Neural crest cell (in vitro differentiated cells): ENCODE results near the gene GPN2. TPM values are rescaled to one million over a fixed set of nuclear protein-coding genes. Genes with fewer than 3 reads are reported as not detected.

Experiments
- DNase-seq: peaks from one replicate; pipeline ENCODE4 v3.0.0; 2021; ENCODE audit warnings: low read depth, mixed read lengths, low spot score
- H3K27ac Mint-ChIP-seq: one replicate; pipeline ENCODE4 v1.8.0; 2021; ENCODE audit warnings: mild to moderate bottlenecking, mixed read lengths; ENCODE audit not compliant: unreplicated experiment
- H3K27me3 Mint-ChIP-seq: 2 replicates; pipeline ENCODE4 v1.8.0; 2021; ENCODE audit warnings: low read depth, mild to moderate bottlenecking, mixed read lengths
- H3K36me3 Mint-ChIP-seq: 2 replicates; pipeline ENCODE4 v1.8.0; 2021; ENCODE audit warnings: low read depth, mild to moderate bottlenecking, mixed read lengths
- H3K4me1 Mint-ChIP-seq: 2 replicates; pipeline ENCODE4 v1.8.0; 2021; ENCODE audit warnings: mixed read lengths
- H3K4me3 Mint-ChIP-seq: one replicate; pipeline ENCODE4 v1.8.0; 2021; ENCODE audit warnings: mild to moderate bottlenecking, mixed read lengths
- H3K9me3 Mint-ChIP-seq: 2 replicates; pipeline ENCODE4 v1.8.0; 2021; ENCODE audit warnings: mixed read lengths
- total RNA-seq: library from RNA; stranded (reverse); gene quantifications from 2 replicates; pipeline ENCODE4 v1.2.1, GENCODE V29; 2021
- TF ChIP-seq, protein P1 (sequence below): fragments of 200-600 bp; sonication (generic); conservative IDR thresholded peaks from 2 replicates; pipeline ENCODE4 v1.5.0; 2021; ENCODE audit warnings: antibody characterized with exemption, mild to moderate bottlenecking

Gene GPN2
- total RNA-seq, 1 donor from 2014 or later = 31.7 TPM

DNA sequence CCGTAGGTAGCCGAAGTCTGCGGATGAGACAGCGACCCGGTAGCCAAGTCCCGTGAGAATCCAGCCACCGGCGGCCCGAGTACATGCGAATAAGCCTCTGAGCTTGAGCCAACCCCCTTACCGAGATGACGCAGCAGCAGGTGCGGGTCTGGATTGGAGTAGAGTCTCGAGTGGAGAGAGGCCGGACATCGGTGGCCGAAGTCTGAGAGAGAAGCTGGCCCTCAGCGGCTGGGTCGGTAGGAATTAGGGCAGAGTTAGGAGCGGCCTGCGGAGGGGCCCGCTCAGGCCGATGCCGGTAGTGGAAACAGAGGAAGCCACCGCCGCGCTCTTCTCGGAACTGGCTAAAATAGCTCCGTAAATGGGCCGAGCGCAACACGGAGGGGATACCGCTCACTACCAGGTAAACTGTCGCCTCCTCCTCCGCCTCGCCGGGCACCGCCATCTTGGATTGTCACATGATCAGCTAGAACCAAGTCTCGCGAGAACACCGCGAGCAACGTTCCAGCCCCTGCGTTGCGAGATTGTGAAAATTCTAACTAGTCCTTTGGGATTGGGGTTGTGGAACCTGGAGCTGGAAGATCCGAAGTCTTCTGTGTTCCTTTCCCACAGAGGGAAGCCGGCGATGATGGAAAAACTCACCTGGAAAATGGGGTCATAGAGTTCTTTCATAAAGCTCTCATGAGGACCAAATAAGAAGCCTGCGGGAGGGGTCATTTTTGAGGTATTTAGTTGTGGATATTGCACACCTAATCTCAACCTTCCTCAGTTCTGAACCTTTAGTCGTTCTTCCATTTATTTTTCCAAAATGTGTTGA, 10.1 kb upstream of the GPN2 start, which contains the start of gene GPATCH3:
TSS of gene GPATCH3 (minus strand) at position 467 of the 814 bp plus-strand sequence. CDS start at position 442, 25 bp downstream.
- Mint-ChIP-seq H3K4me1 (peaks cover 31% of the 10 kb centered on the region), H3K27ac (peak within 1 kb of the TSS; percentile 95), H3K27me3 (peaks cover 5% of the 10 kb centered on the region), H3K4me3 (peak within 1 kb of the TSS; percentile 89), H3K36me3 (no peaks in the 10 kb centered on the region), H3K9me3 (peaks cover 3% of the 10 kb centered on the region)
- TF ChIP-seq, protein P1, sequence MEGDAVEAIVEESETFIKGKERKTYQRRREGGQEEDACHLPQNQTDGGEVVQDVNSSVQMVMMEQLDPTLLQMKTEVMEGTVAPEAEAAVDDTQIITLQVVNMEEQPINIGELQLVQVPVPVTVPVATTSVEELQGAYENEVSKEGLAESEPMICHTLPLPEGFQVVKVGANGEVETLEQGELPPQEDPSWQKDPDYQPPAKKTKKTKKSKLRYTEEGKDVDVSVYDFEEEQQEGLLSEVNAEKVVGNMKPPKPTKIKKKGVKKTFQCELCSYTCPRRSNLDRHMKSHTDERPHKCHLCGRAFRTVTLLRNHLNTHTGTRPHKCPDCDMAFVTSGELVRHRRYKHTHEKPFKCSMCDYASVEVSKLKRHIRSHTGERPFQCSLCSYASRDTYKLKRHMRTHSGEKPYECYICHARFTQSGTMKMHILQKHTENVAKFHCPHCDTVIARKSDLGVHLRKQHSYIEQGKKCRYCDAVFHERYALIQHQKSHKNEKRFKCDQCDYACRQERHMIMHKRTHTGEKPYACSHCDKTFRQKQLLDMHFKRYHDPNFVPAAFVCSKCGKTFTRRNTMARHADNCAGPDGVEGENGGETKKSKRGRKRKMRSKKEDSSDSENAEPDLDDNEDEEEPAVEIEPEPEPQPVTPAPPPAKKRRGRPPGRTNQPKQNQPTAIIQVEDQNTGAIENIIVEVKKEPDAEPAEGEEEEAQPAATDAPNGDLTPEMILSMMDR = no peak
- peak; percentile 88 for DNase-seq

DNA sequence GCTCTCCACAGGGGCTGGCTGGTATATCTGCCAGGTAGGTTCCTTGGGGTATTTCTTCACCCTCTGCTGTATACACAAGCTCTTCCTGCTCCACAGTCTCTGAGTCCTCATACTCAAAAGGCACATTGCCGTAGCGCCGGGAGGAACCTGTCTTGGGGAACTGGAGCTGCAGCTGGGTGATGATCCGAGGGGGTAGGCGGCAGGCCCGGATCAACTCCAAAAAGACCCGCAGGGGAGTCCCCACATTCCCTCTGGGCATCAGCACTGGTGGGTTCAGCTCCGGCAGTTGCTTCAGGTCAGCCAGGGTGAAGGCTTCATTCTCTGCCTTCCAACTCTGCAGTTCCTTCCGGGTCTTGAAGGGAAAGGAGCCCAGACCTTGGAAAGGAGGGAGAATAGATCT, 7.3 kb upstream of the GPN2 start:
- no peak for DNase-seq
- peaks cover 5% of the 10 kb centered on the region for H3K27me3 Mint-ChIP-seq
- no peak overlapping the region for H3K27ac Mint-ChIP-seq
- H3K36me3 Mint-ChIP-seq = peaks cover 11% of the 10 kb centered on the region
- H3K4me1 Mint-ChIP-seq = peaks cover 30% of the 10 kb centered on the region
- H3K9me3 Mint-ChIP-seq = peaks cover 3% of the 10 kb centered on the region
- TF ChIP-seq, protein P1 = no peak
- peak overlapping the region; percentile 41 for H3K4me3 Mint-ChIP-seq

DNA sequence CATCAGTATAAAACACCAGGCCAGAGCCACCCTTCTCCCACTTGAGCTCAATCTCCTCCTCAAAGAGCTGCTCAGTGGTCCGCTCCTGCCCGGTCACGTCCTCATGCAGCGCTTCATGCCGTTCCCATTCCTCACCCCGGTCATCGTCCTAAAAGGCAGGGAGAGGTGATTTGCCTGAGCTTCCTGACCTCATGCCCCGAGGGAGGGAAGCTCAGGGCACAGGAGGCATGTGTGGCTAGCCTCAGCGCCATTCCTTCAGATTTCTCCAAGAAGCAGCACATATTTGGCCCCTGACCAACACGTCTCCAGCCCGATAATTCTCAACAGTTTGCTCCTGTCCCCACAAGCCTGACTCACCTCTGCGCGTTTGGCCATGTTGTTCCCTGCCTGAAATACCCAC, 4.2 kb upstream of the GPN2 start:
- Mint-ChIP-seq H3K27ac (no peak overlapping the region), H3K4me1 (peaks cover 16% of the 10 kb centered on the region), H3K9me3 (no peaks in the 10 kb centered on the region), H3K27me3 (no peaks in the 10 kb centered on the region), H3K4me3 (peak overlapping the region; percentile 56), H3K36me3 (peaks cover 14% of the 10 kb centered on the region)
- TF ChIP-seq, protein P1 = no peak
- DNase-seq = no peak

DNA sequence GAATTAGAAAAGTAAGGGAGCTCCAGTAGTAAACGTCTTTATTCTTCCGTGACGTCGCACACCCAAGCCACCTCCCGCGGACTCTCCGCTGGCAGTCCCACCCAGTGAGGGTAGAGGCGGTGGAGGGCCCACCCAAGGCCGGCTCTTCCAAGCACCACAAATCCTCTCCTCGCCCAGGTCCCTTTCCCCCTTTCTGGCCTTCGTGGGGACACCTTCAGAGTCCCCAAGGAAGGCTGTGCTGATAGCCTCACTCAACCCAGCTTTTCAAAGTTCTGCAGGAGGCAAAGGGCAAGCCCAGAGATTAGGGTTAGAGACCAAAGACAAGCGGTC, 349 bp upstream of the GPN2 start:
- H3K9me3 Mint-ChIP-seq = no peaks in the 10 kb centered on the region
- H3K36me3 Mint-ChIP-seq = peaks cover 17% of the 10 kb centered on the region
- DNase-seq = no peak
- no peaks in the 10 kb centered on the region for H3K27me3 Mint-ChIP-seq
- H3K4me3 Mint-ChIP-seq = peak overlapping the region; percentile 93
- peak overlapping the region; percentile 78 for H3K27ac Mint-ChIP-seq
- peaks cover 24% of the 10 kb centered on the region for H3K4me1 Mint-ChIP-seq
- TF ChIP-seq, protein P1 = no peak

DNA sequence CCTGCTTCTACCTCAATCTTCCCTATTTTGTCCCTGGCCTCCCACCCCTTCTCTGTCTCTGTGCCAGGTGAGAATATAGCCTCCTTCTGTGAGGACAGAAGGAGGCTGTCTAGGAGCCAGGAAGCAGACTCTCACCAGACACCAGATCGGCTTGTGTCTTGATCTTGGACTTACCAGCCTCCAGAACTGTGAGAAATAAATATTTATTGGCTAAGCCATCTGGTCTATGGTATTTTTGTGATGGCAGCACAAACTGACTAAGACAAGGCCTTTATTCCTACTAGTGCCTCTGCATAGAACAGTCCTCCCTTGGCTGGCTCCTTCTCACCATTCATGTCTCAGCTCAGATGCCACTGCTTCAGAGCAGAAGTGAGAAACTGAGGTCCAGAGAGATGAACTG, 1.9 kb downstream of the GPN2 start:
- Mint-ChIP-seq H3K27me3 (no peaks in the 10 kb centered on the region), H3K9me3 (no peaks in the 10 kb centered on the region), H3K4me1 (peaks cover 24% of the 10 kb centered on the region), H3K4me3 (peak overlapping the region; percentile 93), H3K36me3 (peaks cover 19% of the 10 kb centered on the region), H3K27ac (no peak overlapping the region)
- TF ChIP-seq, protein P1 = no peak
- no peak for DNase-seq
